HEK293 (cell line): ENCODE results near the gene ZNF554.
A peak's percentile ranks its signal among the peaks of the same experiment; 100 is the strongest.

Source experiments
- KLF10 ChIP-seq: fragments of 450-650 bp; IDR thresholded peaks from 2 replicates; pipeline ENCODE4 v1.5.1; 2018; ENCODE audit warnings: missing biosample characterization, mild to moderate bottlenecking, missing genetic modification characterization
- KLF16 ChIP-seq: fragments of 450-650 bp; formaldehyde crosslinking; IDR thresholded peaks from 2 replicates; pipeline ENCODE4 v1.5.1; 2017; ENCODE audit warnings: missing biosample characterization, missing genetic modification characterization
- KLF9 ChIP-seq: fragments of 450-650 bp; formaldehyde crosslinking; IDR thresholded peaks from 2 replicates; pipeline ENCODE4 v1.5.1; 2016; ENCODE audit warnings: missing biosample characterization, missing genetic modification characterization, low read depth
- MZF1 ChIP-seq: fragments of 450-650 bp; formaldehyde crosslinking; IDR thresholded peaks from 2 replicates; pipeline ENCODE4 v1.5.1; 2017; ENCODE audit warnings: missing biosample characterization, missing genetic modification characterization, borderline replicate concordance
- PRDM1 ChIP-seq: fragments of 450-650 bp; formaldehyde crosslinking; IDR thresholded peaks from 2 replicates; pipeline ENCODE4; 2016; ENCODE audit warnings: missing biosample characterization, missing genetic modification characterization
- SCRT1 ChIP-seq: fragments of 450-650 bp; formaldehyde crosslinking; IDR thresholded peaks from 2 replicates; pipeline ENCODE4 v1.5.1; 2016; ENCODE audit warnings: missing biosample characterization, missing genetic modification characterization, borderline replicate concordance
- SETDB1 ChIP-seq: IDR thresholded peaks from one replicate; pipeline ENCODE4 v1.6.1; 2017; ENCODE audit warnings: mild to moderate bottlenecking, low read length, moderate library complexity, mixed read lengths; ENCODE audit not compliant: insufficient read length
- SP3 ChIP-seq: fragments of 450-650 bp; formaldehyde crosslinking; IDR thresholded peaks from 2 replicates; pipeline ENCODE4 v1.5.1; 2016; ENCODE audit warnings: missing biosample characterization, missing genetic modification characterization
- TRIM28 ChIP-seq: IDR thresholded peaks from 2 replicates; pipeline ENCODE4 v1.6.1; 2011; ENCODE audit warnings: low read length, control low read depth, borderline replicate concordance
- ZBTB1 ChIP-seq: fragments of 450-650 bp; formaldehyde crosslinking; IDR thresholded peaks from 2 replicates; pipeline ENCODE4 v1.5.1; 2016; ENCODE audit warnings: missing biosample characterization, missing genetic modification characterization
- ZBTB20 ChIP-seq: fragments of 450-650 bp; formaldehyde crosslinking; IDR thresholded peaks from 2 replicates; pipeline ENCODE4 v1.5.1; 2016; ENCODE audit warnings: missing biosample characterization, missing genetic modification characterization
- ZBTB8A ChIP-seq: fragments of 450-650 bp; formaldehyde crosslinking; IDR thresholded peaks from 2 replicates; pipeline ENCODE4 v1.5.1; 2016; ENCODE audit warnings: missing biosample characterization, missing genetic modification characterization
- ZFP3 ChIP-seq: fragments of 450-650 bp; formaldehyde crosslinking; IDR thresholded peaks from 2 replicates; pipeline ENCODE4 v1.5.1; 2016; ENCODE audit warnings: low read depth, missing biosample characterization, missing genetic modification characterization
- ZNF174 ChIP-seq: fragments of 450-650 bp; formaldehyde crosslinking; IDR thresholded peaks from 2 replicates; pipeline ENCODE4 v1.5.0; 2017; ENCODE audit warnings: missing biosample characterization, mild to moderate bottlenecking, missing genetic modification characterization
- ZNF202 ChIP-seq: fragments of 450-650 bp; formaldehyde crosslinking; IDR thresholded peaks from 2 replicates; pipeline ENCODE4 v1.5.1; 2016; ENCODE audit warnings: missing biosample characterization, missing genetic modification characterization, borderline replicate concordance
- ZNF211 ChIP-seq: fragments of 450-650 bp; formaldehyde crosslinking; IDR thresholded peaks from 2 replicates; pipeline ENCODE4 v1.5.1; 2016; ENCODE audit warnings: low read depth, missing biosample characterization, missing genetic modification characterization
- ZNF341 ChIP-seq: fragments of 450-650 bp; formaldehyde crosslinking; IDR thresholded peaks from 2 replicates; pipeline ENCODE4; 2016; ENCODE audit warnings: low read depth, missing biosample characterization, missing genetic modification characterization
- ZNF350 ChIP-seq: fragments of 450-650 bp; formaldehyde crosslinking; IDR thresholded peaks from 2 replicates; pipeline ENCODE4 v1.5.0; 2017; ENCODE audit warnings: missing biosample characterization, mild to moderate bottlenecking, missing genetic modification characterization
- ZNF398 ChIP-seq: fragments of 450-650 bp; formaldehyde crosslinking; IDR thresholded peaks from 2 replicates; pipeline ENCODE4 v1.5.1; 2017; ENCODE audit warnings: missing biosample characterization, missing genetic modification characterization
- ZNF596 ChIP-seq: fragments of 450-650 bp; IDR thresholded peaks from 2 replicates; pipeline ENCODE4 v1.5.0; 2018; ENCODE audit warnings: missing biosample characterization, mild to moderate bottlenecking, missing genetic modification characterization, moderate library complexity
- ZNF664 ChIP-seq: fragments of 450-650 bp; formaldehyde crosslinking; IDR thresholded peaks from 2 replicates; pipeline ENCODE4 v1.5.1; 2016; ENCODE audit warnings: missing biosample characterization, missing genetic modification characterization
- ZNF707 ChIP-seq: fragments of 450-650 bp; formaldehyde crosslinking; IDR thresholded peaks from 2 replicates; pipeline ENCODE4 v1.5.1; 2016; ENCODE audit warnings: missing biosample characterization, missing genetic modification characterization
- ZNF76 ChIP-seq: fragments of 450-650 bp; formaldehyde crosslinking; IDR thresholded peaks from 2 replicates; pipeline ENCODE4; 2016; ENCODE audit warnings: low read depth, missing biosample characterization, missing genetic modification characterization, borderline replicate concordance
- ZNF843 ChIP-seq: fragments of 450-650 bp; formaldehyde crosslinking; IDR thresholded peaks from 2 replicates; pipeline ENCODE4 v1.5.1; 2016; ENCODE audit warnings: missing biosample characterization, missing genetic modification characterization
- ZSCAN16 ChIP-seq: fragments of 450-650 bp; formaldehyde crosslinking; IDR thresholded peaks from 2 replicates; pipeline ENCODE4 v1.5.1; 2016; ENCODE audit warnings: missing biosample characterization, missing genetic modification characterization
- TF ChIP-seq, protein P1 (sequence below): fragments of 450-650 bp; formaldehyde crosslinking; IDR thresholded peaks from 2 replicates; pipeline ENCODE4 v1.5.1; 2016; ENCODE audit warnings: missing biosample characterization, missing genetic modification characterization
- TF ChIP-seq, protein P2 (sequence below): fragments of 450-650 bp; formaldehyde crosslinking; optimal IDR thresholded peaks from 2 replicates; pipeline ENCODE3; 2016; ENCODE audit warnings: missing biosample characterization, mild to moderate bottlenecking, missing genetic modification characterization
- TF ChIP-seq, protein P3 (sequence below): fragments of 450-650 bp; formaldehyde crosslinking; IDR thresholded peaks from 2 replicates; pipeline ENCODE4 v1.5.1; 2016; ENCODE audit warnings: missing biosample characterization, missing genetic modification characterization
- TF ChIP-seq, protein P4 (sequence below): fragments of 450-650 bp; formaldehyde crosslinking; IDR thresholded peaks from 2 replicates; pipeline ENCODE4 v1.5.1; 2016; ENCODE audit warnings: missing biosample characterization, missing genetic modification characterization, low read depth
- TF ChIP-seq, protein P5 (sequence below): fragments of 450-650 bp; formaldehyde crosslinking; IDR thresholded peaks from 2 replicates; pipeline ENCODE4 v1.5.1; 2016; ENCODE audit warnings: missing biosample characterization, missing genetic modification characterization

ZNF554 gene

DNA sequence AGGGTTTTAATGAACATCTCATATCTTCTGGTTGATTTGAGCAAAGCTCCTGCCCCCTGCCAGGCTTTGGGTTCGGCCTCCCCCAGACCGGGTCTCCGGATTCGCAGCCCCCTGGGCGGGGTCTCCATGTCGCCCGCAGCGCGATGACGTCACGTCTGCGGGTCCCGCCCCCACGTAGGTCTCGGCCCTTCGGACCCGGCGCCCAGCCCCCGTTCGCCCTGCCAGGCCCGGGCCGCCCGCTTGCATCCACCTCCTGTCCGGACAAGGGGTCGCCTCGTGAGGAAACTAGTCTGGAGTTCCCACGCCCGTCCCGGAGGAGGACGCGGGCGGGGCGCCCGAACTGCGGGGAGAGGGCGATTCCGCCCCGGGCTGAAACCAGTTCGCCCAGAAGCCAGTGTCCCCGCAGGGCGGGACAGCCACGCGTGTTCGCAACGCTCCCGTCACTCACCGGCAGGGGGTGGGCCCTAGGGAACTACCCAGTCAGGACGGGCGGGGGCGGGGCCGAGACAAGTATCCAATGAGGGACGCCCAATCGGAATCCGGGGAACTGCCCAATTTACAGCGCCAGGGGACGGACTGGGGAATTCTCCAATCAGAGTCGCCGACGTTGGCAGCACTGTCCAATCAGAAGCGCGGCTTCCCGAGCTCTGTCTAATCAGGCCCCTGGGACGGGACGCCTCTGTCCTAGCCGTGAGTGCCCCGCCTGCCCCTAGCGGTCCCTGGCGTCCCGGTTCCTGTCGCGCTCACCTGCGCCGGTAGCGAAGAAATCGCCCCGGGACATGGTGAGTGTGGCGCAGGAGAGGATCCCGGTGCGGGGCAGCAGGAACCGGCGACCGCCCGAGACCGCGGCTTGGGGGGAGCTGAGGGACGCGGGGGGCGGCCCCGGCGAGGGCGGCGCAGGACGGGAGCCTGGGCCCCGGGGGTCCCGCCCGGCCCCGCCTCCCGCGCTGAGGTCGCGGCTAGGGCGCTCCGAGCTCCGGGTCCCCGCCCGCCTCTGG is 21.4 kb downstream of the ZNF554 start, which contains the start of gene ZNF555 (continued):
- no peak for TF ChIP-seq ZNF707 (tag by site-specific recombination)
- TF ChIP-seq SP3 (tag by site-specific recombination) = peak; percentile 89
- TF ChIP-seq ZNF211 (tag by site-specific recombination) = no peak
- peak; percentile 75 for TF ChIP-seq KLF9 (tag by site-specific recombination)
- TF ChIP-seq ZFP3 (tag by site-specific recombination) = no peak
- peak; percentile 60 for TF ChIP-seq ZNF341
- TF ChIP-seq PRDM1 (tag by site-specific recombination) = no peak
- TF ChIP-seq MZF1 = peak; percentile 33; the same call in 1 of the 2 replicates
- TF ChIP-seq ZNF174 = no peak
- TF ChIP-seq SETDB1 = no peak
- TF ChIP-seq, protein P1, sequence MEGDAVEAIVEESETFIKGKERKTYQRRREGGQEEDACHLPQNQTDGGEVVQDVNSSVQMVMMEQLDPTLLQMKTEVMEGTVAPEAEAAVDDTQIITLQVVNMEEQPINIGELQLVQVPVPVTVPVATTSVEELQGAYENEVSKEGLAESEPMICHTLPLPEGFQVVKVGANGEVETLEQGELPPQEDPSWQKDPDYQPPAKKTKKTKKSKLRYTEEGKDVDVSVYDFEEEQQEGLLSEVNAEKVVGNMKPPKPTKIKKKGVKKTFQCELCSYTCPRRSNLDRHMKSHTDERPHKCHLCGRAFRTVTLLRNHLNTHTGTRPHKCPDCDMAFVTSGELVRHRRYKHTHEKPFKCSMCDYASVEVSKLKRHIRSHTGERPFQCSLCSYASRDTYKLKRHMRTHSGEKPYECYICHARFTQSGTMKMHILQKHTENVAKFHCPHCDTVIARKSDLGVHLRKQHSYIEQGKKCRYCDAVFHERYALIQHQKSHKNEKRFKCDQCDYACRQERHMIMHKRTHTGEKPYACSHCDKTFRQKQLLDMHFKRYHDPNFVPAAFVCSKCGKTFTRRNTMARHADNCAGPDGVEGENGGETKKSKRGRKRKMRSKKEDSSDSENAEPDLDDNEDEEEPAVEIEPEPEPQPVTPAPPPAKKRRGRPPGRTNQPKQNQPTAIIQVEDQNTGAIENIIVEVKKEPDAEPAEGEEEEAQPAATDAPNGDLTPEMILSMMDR (tag by site-specific recombination) = peak; percentile 79
- no peak for TF ChIP-seq ZNF350 (tag by site-specific recombination)
- TF ChIP-seq ZNF843 (tag by site-specific recombination) = peak; percentile 78
- no peak for TF ChIP-seq TRIM28
- TF ChIP-seq, protein P2, sequence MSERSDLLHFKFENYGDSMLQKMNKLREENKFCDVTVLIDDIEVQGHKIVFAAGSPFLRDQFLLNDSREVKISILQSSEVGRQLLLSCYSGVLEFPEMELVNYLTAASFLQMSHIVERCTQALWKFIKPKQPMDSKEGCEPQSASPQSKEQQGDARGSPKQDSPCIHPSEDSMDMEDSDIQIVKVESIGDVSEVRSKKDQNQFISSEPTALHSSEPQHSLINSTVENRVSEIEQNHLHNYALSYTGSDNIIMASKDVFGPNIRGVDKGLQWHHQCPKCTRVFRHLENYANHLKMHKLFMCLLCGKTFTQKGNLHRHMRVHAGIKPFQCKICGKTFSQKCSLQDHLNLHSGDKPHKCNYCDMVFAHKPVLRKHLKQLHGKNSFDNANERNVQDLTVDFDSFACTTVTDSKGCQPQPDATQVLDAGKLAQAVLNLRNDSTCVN (tag by site-specific recombination) = peak; percentile 47
- peak; percentile 94 for TF ChIP-seq KLF16 (tag by site-specific recombination)
- no peak for TF ChIP-seq ZNF398 (tag by site-specific recombination)
- TF ChIP-seq, protein P3, sequence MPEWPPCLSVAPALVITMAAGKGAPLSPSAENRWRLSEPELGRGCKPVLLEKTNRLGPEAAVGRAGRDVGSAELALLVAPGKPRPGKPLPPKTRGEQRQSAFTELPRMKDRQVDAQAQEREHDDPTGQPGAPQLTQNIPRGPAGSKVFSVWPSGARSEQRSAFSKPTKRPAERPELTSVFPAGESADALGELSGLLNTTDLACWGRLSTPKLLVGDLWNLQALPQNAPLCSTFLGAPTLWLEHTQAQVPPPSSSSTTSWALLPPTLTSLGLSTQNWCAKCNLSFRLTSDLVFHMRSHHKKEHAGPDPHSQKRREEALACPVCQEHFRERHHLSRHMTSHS (tag by site-specific recombination) = no peak; the same call in 1 of the 2 replicates
- TF ChIP-seq ZNF202 = no peak
- no peak; the same call in none of the 2 replicates for TF ChIP-seq KLF10 (tag by site-specific recombination)
- TF ChIP-seq ZBTB1 (tag by site-specific recombination) = no peak
- peak; percentile 79; the same call in 1 of the 2 replicates for TF ChIP-seq ZBTB20 (tag by site-specific recombination)
- TF ChIP-seq ZNF596 (tag by site-specific recombination) = 0 out of 2 replicates have a peak, but pooled peaks have one; percentile 5
- TF ChIP-seq ZBTB8A = peak; percentile 98
- no peak for TF ChIP-seq ZNF76
- TF ChIP-seq ZNF664 (tag by site-specific recombination) = no peak; the same call in 1 of the 2 replicates
- TF ChIP-seq, protein P4, sequence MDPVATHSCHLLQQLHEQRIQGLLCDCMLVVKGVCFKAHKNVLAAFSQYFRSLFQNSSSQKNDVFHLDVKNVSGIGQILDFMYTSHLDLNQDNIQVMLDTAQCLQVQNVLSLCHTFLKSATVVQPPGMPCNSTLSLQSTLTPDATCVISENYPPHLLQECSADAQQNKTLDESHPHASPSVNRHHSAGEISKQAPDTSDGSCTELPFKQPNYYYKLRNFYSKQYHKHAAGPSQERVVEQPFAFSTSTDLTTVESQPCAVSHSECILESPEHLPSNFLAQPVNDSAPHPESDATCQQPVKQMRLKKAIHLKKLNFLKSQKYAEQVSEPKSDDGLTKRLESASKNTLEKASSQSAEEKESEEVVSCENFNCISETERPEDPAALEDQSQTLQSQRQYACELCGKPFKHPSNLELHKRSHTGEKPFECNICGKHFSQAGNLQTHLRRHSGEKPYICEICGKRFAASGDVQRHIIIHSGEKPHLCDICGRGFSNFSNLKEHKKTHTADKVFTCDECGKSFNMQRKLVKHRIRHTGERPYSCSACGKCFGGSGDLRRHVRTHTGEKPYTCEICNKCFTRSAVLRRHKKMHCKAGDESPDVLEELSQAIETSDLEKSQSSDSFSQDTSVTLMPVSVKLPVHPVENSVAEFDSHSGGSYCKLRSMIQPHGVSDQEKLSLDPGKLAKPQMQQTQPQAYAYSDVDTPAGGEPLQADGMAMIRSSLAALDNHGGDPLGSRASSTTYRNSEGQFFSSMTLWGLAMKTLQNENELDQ (tag by site-specific recombination) = no peak
- TF ChIP-seq, protein P5, sequence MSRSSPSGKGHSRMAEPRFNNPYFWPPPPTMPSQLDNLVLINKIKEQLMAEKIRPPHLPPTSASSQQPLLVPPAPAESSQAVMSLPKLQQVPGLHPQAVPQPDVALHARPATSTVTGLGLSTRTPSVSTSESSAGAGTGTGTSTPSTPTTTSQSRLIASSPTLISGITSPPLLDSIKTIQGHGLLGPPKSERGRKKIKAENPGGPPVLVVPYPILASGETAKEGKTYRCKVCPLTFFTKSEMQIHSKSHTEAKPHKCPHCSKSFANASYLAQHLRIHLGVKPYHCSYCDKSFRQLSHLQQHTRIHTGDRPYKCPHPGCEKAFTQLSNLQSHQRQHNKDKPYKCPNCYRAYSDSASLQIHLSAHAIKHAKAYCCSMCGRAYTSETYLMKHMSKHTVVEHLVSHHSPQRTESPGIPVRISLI (tag by site-specific recombination) = no peak
- no peak for TF ChIP-seq ZSCAN16 (tag by site-specific recombination)
- TF ChIP-seq SCRT1 (tag by site-specific recombination) = no peak
